GM12875 (cell line): ENCODE measurements around the gene ICAM4.
A peak's percentile ranks its signal among the peaks of the same experiment; 100 is the strongest.

Experiments
- H3K4me3 ChIP-seq: one replicate; pipeline ENCODE4 v1.5.1; 2011; ENCODE audit warnings: low read depth, low read length, control low read depth
- TF ChIP-seq, protein P1 (sequence below): IDR thresholded peaks from 2 replicates; pipeline ENCODE4 v1.5.1; 2011; ENCODE audit warnings: low read depth, mild to moderate bottlenecking, control low read depth, inconsistent platforms, low read length, moderate library complexity, borderline replicate concordance; ENCODE audit not compliant: insufficient read depth

The ICAM4 gene

DNA sequence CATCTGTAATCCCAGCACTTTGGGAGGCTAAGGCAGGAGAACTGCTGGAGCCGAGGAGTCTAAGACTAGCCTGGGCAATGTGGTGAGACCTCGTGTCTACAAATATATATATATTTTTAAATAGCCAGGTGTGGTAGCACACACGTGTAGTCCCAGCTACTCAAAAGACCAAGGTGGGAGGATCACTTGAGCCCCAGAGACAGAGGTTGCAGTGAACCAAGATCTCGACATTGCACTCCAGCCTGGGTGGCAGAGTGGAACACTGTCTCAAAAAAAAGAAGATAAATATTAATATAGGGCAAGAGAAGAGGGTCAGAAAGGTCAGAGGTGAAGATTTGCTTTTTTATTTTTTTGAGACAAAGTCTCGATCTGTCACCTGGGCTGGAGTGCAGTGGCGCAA lies 40.2 kb upstream of the ICAM4 start:
- TF ChIP-seq, protein P1, sequence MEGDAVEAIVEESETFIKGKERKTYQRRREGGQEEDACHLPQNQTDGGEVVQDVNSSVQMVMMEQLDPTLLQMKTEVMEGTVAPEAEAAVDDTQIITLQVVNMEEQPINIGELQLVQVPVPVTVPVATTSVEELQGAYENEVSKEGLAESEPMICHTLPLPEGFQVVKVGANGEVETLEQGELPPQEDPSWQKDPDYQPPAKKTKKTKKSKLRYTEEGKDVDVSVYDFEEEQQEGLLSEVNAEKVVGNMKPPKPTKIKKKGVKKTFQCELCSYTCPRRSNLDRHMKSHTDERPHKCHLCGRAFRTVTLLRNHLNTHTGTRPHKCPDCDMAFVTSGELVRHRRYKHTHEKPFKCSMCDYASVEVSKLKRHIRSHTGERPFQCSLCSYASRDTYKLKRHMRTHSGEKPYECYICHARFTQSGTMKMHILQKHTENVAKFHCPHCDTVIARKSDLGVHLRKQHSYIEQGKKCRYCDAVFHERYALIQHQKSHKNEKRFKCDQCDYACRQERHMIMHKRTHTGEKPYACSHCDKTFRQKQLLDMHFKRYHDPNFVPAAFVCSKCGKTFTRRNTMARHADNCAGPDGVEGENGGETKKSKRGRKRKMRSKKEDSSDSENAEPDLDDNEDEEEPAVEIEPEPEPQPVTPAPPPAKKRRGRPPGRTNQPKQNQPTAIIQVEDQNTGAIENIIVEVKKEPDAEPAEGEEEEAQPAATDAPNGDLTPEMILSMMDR, result no peak

DNA sequence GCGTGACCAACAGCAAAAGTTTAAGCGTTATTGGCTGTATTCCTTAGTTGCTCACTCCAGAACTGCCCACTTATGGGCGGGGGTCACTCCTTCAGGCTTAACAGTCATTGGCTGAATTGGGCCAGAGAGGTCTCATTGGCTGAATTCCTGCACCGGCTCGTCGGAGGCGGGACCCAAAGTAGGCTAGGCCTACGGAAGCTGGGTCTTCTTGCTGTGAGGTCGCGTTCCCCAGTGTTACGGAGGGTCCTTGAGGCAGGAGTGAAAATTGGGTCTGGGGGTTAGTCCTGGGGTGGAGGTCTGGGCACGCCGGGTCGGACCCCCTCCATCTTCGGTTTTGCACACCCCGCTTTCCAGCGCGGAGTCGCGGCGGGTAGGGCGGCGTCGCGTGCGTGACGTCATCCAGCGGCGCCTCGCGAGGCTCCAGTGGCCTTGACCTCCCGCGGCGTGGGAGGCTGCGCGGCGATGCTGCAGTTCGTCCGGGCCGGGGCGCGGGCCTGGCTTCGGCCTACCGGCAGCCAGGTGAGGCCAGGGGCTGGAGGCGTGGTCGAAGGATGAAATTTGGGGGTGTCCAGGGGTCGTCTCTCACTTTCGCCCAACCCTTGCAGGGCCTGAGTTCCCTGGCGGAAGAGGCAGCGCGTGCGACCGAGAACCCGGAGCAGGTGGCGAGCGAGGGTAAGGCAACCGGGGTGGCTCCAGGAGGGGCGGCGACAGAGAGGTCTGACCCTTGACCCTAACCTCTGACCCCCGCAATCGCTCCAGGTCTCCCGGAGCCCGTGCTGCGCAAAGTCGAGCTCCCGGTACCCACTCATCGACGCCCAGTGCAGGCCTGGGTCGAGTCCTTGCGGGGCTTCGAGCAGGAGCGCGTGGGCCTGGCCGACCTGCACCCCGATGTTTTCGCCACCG lies 34.7 kb upstream of the ICAM4 start, which contains the start of gene MRPL4:
MRPL4 (plus strand) TSS at position 423 of the 903 bp plus-strand sequence; CDS start at position 463, 40 bp downstream.
- TF ChIP-seq, protein P1, result no peak
- H3K4me3 ChIP-seq, result peak within 1 kb of the TSS; percentile 99

More for the DNA sequence above, 40.2 kb upstream of the ICAM4 start:
- H3K4me3 ChIP-seq, result no peak overlapping the region

DNA sequence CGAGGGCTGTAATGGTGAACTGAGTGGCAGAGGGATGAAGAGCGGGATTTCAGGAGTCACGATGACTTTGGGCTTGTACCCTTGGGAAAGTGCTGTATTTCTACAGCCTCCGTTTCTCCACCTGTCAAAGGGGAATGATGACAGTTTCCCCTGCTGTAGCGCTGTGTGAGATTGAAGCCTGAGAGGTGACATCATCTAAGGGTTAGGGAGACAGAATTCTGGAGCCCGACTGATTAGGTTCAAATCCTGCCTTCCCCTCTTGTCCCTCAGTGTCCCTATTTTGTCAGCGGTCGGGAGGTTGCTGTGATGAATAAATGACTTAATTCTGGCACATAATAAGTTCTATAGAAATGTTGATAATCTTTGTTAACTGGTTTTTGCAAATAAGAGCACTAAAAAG lies 34.0 kb upstream of the ICAM4 start:
- TF ChIP-seq, protein P1, result no peak
- peak overlapping the region; percentile 99 for H3K4me3 ChIP-seq

DNA sequence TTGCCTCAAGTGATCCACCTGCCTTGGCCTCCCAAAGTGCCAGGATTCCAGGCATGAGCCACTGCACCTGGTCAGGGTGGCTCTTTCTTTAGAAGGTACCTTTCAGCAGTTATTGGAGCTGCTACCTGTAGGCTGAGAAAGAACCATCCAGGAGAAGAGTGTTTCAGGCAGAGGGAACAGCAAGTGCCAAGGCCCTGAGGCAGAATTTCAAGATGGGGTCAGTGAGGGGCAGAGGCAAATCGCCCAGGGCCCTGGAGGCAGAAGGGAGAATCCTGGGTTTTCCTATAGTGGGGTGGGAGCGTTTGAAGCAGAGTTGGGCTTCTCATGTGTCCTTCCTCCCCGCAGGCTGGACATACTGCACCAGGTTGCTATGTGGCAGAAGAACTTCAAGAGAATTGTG lies 32.5 kb upstream of the ICAM4 start:
- no peak overlapping the region for H3K4me3 ChIP-seq
- TF ChIP-seq, protein P1, result no peak

DNA sequence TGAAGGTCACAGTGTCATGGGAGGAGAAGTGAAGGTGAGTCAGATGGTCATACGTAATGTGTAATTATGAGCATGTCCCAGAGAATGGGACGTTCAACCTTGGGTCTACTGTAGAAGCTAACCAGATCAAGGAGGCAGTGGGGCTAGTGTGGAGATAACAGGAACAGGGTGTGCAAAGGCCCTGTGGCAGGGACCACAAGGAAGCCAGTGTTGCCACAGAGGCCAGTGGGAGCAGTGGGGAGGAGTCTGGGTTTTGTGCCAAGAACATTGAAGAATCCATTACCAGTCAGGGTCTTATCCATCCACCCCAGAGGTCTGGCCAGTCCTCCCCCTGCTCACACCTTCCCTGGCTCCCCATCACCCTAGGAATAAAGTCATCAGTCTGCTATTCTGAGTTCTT lies 31.4 kb upstream of the ICAM4 start:
- TF ChIP-seq, protein P1, result no peak
- H3K4me3 ChIP-seq, result no peak overlapping the region

DNA sequence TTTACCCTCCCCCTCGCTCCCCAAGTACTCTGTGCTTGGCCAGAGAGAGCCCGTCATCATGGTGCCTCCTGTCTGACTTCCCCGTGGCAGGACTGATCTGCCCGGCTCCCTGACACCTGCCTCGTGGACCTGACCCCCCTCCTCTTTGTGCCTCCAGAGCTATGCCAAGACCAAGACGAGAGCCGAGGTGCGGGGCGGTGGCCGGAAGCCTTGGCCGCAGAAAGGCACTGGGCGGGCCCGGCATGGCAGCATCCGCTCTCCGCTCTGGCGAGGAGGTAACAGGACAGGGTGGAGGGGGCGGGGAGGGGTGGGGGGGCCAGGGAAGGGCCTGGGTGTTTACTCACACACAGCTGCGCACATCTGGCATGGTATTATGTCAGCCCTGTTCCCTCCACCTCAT lies 30.2 kb upstream of the ICAM4 start:
- no peak overlapping the region for H3K4me3 ChIP-seq
- TF ChIP-seq, protein P1, result no peak

DNA sequence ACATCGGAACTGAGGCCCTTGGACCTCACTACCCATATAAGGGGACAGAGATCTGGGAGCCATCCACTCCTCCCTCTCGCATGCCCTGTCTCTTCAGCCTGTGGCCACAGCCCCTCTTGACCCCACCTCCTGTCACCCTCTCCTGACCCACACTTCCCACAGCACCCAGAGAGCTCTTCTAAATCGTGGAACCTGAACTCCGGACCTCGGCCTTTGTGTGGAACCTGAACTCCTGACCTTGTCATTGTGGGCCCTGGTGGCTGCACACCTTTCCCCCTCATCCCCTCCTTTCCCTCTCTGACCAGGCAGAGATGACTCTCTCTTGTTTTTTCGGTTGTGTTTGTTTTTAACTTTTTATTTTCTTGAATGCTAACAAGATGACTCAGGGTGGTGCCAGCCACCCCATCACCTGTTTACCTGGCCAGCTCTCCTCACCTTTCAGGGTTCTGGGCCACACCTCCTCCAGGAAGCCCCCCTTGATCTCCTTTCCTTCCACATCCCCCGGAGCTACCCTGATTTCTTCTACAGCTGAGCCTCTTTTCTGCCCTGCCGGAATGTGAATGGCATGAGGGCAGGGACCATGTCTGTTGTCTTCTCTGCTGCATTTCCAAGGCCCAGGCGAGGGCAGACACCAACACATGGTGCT lies 29.7 kb upstream of the ICAM4 start:
- no peak overlapping the region for H3K4me3 ChIP-seq
- TF ChIP-seq, protein P1, result no peak
